HG03460 (cell line): Measurements from ENCODE around the gene C17orf114.

Experiments used
- ATAC-seq: cut with Tn5 transposase; IDR thresholded peaks from one replicate; pipeline ENCODE4 v1.9.1; 2021; ENCODE audit not compliant: unreplicated experiment

The C17orf114 gene

DNA sequence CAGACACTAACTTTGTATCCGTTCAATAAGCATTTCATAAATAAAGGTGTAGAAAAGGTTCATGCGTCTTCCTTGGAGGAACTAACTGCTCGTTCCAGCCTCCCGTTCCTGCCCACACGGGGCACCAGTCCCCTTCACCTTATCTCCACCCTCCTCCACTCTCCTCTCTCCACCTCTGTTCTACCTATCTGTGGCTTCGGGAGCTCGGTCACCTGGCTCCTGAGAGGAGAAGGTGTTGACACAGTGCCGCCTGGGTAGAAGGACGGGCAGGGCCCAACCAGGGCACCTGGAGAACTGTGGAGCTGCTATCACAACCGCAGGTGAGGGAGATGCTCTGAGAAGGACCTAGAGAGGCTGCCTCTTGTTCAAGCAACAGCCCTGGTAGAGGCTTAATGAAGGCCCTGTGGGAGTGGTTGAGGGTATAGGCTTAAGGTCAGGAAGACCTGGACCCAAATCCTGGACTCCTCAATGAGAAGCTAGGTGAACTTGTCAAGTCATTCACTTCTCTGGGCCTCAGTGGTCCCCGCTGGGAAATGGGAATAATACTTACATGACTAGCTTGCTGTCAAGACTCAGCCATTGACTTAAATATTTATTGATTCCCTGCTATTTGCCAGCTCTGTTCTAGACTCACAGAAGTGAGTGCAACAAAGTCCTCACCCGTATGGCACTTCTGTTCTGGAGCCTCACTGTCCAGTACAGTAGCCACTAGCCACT lies 21.4 kb upstream of the C17orf114 start:
- no peak for ATAC-seq

DNA sequence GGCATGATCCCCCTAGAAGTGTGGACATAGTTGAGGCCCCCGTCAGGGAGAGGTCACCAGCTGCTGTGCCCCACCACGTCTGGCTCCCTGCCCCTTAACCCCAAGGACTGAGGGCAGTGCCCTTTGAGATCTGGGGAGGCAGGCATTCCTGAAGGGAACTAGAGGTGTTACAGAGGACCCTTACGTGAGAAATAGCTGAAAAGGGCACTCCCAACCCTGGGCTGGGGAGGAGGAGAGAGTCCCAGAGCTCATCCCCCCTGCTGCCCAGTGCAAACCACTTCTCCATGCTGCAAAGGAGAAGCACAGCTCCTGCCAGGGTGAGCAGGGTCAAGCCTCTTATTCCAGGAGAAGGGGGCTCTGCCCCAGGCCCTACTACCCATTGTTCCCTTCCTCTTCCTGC lies 20.7 kb upstream of the C17orf114 start:
- ATAC-seq = no peak

DNA sequence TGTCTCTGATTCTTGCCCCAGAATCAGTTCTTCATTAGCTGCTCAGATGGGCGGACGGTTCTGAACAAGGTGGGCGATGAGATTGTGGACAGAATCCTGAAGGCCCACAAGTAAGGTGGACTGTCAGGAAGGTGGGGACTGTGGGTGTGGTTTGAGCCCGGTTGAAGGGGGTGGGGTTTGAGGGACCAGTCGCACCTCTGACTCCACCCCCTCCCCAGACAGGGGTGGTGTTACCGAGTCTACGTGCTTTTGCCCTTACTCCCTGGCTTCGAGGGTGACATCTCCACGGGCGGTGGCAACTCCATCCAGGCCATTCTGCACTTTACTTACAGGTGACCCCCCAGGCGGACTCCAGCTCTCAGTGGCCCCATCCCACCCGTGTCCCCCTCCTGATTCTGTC lies 16.1 kb upstream of the C17orf114 start:
- no peak for ATAC-seq

DNA sequence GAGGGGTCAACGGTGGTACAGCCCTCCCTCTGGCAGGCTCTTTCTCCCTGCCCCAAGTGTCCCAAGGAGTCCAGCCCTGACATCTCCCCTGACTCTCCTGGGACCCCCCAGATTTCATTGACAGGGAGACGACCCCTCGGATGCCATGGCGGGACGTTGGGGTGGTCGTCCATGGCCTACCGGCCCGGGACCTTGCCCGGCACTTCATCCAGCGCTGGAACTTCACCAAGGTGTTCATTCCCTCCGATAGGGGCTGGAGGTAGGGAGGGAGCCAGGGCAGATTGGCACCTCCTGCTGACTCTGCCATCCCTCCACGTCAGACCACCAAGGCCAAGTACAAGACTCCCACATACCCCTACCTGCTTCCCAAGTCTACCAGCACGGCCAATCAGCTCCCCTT lies 14.7 kb upstream of the C17orf114 start:
- ATAC-seq = no peak

DNA sequence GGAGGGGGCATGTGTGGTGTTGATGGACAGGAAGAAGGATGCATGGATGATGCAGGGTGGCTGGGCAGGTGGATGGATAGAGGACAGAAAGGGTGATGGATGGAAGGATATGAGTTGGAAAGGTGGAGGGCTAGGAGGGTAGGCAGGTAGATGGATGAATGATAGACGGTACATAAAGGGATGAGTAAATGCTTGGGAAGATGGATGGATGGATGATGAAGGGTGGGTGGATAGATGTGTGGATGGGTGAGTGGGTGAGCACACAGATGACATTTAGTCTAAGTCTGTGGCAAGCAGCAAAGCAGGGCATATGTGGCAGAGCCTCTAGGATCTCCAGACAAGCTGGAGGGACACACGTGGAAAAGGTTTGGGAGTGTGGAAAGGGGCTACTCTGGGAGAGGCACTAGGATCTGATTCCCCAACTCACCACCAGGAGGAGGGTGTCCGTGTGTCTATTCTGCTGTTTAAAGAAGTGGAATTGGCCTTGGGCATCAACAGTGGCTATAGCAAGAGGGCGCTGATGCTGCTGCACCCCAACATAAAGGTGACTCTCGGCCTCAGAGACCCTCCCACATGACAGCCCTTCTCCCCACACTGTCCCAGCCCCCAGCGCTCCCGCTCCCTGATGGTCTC lies 13.0 kb upstream of the C17orf114 start:
- ATAC-seq = no peak

DNA sequence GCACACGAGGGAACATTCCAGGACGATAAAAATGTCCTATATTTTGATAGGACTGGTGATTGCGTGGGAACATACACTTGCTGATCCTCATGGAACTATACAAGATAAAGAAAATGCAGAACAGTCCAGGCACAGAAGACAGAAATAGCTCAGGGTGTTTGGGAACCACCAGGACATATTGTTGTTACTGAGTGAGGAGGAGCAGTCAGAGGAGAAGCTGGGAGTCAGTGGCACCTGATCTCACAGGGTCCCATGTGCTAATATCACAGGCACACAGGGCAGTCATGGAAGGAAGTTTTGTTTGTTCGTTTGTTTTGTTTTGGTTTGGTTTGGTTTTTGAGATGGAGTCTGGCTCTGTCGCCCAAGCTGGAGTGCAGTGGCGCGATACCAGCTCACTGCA lies 10.6 kb upstream of the C17orf114 start:
- no peak for ATAC-seq

DNA sequence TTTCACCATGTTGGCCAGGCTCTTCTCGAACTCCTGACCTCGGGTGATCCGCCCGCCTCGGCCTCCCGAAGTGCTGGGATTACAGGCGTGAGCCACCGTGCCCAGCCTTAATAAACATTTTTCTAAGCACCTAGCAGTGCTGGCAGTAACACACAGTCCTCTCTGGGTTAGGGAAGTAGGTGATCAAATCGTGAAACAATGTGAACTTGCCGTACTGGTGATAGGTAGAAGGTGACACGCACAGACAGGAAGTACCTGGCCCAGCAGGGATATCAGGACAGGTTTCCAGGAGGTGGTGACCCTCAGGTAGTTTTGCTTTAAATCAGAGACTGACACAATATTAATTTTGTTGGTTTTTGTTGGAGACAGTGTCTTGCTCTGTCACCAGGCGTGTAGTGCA lies 9.3 kb upstream of the C17orf114 start:
- ATAC-seq = no peak

DNA sequence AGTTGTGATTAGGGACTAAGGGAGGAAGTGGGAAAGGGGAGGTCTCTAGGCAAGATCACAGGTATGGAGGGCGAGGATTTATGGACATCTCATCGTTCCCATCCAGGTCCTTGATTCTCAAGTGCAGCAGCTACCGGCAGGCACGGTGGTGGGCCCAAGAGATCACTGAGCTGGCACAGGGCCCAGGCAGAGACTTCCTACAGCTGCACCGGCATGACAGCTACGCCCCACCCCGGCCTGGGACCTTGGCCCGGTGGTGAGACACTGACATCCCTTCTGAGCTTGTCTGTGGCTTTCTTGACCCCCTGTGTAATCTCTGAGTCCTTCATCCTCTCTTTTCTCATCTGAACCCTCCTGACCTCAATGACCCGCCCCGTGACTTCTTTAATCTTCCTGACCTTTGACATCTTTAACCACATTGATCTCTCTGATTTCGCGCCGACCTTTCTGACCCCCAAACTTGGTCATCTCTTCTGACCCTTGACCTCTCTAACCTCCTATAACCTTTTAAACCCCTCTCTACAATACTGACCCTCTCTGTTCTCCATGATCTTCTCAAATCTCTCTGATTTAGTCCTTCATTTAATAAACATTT lies 8.7 kb upstream of the C17orf114 start:
- ATAC-seq = no peak

DNA sequence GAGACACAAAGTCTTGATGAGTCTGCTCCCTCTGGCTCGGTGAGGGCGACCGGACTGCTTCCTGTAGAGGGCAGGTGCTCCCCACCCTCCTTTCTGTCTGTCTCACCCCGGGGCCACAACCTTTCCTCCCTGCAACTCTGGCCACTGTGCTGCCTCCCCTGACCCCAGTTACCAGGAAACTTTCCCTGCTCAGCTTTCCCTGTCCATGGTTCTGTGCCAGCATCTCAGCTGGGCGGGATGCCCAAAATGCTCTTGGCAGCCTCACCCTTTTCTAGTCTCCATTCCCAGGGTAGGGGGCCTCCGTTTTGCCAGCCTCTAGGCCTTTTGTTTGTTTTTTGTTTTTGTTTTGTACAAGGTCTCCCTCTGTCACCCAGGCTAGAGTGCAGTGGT lies 6.2 kb upstream of the C17orf114 start:
- ATAC-seq = no peak

DNA sequence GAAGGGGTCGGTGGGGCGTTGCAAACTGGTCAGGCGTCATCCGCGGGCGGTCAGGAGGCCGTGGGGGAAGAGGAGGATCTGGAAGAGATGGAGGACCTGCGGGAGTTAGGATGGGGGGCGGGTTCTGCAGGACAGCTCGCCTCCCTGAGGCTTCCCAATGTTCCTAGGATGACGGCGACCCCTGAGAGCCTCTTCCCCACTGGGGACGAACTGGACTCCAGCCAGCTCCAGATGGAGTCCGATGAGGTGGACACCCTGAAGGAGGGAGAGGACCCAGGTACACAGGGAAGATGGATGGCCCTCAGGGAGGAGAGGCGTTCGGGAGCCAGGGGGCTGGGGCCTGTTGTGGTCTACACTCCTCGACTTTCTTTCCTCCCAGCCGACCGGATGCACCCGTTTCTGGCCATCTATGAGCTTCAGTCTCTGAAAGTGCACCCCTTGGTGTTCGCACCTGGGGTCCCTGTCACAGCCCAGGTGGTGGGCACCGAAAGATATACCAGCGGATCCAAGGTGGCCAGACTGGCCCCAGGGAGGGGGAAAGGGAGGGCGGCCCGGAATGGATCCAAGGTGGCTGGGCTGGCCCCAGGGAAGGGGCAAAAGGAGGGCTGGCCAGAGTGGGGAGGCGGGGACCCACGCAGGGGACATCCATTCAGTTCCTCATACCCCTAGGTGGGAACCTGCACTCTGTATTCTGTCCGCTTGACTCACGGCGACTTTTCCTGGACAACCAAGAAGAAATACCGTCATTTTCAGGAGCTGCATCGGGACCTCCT lies 5.7 kb upstream of the C17orf114 start:
- no peak for ATAC-seq

DNA sequence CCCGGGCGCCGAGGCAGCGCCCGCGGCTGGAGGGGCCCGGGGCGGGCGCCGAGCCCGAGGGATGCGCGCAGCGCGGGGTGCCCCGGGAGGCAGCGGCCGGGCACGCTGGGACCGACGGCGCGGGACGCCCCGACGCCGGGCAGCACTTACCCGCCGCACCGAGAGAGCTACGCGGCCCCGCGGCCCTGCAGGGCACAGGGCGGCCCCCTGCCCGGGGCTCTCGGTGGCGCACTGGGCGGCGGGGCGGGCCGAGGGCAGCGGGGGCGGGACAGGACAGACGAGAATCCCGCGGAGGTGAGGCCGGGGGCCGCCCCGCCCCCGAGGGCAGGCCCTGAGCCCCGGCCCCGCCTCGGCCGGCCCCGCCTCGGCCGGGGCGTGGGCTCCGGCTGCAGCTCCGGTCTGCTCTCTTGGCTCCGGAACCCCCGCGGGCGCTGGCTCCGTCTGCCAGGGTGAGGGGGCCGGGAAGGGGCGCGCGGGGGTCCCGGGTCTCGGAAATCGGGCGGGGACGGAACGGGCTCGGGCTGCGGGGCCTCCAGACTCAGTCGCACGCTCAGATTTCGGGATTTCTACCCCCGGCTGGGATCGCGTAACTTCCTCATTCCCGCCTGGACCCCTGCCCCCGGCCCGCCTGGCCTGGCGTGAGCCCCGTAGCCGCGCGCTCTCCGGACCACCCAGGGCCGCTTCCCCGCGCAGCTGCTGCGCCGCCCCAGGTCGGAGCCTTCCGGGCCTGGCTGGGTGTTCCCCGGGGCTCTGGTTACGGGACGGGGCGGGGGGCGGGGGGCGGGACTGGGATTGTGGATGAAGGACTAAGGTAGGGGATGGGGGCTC lies 4.9 kb upstream of the C17orf114 start, which contains the start of gene PLD2:
Gene PLD2 (plus strand): TSS at position 376 of the 828 bp plus-strand sequence. CDS start 621 bp downstream, outside the sequence.
- peak; percentile 88 for ATAC-seq

DNA sequence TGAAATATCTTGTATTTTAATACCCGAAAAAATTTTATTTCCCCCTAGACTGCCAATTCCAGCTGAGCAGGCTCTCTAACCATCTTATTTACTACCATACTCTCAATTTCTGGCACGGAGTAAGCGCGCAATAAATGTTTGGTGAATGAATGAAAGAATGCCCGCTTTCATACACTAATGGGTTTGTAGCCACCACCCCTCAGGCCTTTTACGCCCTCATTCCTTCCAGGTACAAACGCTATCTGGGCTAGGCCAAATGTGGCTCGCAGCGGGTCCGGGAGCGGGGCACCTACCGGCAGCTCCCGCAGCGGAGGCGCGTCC lies 4.3 kb upstream of the C17orf114 start:
- peak; percentile 14 for ATAC-seq

DNA sequence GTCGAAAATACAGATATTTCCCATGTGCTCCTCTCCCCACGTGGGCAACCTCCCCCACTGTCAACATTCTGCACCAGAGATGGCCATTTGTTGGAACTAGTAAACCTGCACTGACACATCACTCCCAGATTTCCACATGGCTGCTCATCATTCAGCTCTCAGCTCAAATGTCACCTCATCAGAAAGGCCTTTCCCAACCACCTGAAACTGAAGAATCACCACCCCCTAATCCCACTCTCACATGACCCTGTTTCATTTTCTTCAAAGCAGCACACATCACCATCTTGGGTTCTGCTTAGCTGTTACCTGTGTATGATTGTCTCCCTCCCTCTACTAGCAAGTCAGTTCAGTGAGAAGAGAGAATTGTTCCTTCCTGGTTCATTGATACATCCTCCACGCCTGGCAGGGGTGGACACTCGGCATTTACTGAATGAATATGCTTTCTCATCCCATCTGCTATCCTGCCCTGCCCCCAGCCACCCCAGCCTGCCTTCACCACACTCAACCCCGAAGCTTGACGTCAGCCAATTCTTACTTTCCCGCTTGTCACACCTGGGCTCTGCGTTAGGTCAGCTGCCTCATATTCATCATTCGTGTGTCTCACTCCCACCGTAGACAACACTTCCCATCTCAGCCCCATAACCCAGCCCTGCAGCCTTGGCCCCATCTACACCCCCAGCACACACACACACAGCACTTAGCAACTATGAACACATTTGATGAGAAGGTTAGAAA lies 1.5 kb downstream of the C17orf114 start:
- no peak for ATAC-seq

DNA sequence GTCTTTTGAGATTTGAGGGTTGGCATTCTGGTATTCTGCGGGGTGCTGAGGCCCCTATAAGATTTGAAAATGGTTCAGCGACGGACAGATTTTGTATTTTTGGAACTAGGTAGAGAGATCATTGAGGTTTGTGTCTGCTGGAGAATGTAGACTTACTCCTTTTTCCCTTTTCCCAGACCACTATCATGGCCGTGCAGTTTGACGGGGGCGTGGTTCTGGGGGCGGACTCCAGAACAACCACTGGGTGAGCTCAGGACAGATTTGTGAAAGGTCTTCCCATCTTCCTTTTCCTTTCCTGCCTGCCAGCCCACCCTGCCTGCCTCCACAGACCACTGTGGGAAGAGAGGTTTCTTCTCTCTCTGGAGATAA lies 5.6 kb downstream of the C17orf114 start:
- ATAC-seq = no peak

DNA sequence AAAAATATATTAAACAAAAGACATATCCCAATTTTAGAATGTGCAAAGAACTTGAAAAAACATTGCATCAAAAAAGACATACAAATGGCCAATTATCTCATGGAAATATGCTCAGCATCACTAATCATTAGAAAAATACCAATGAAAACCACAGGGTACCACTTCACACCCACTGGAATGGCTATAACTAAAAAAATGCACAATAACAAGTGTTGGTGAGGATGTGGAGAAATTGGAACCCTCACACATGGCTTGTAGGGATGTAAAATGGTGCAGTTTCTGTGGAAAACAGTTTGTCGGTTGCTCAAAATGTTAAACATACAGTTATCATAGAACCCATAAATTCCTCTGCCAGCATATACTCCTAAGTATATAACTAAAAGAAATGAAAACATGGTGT lies 7.0 kb downstream of the C17orf114 start:
- no peak for ATAC-seq

DNA sequence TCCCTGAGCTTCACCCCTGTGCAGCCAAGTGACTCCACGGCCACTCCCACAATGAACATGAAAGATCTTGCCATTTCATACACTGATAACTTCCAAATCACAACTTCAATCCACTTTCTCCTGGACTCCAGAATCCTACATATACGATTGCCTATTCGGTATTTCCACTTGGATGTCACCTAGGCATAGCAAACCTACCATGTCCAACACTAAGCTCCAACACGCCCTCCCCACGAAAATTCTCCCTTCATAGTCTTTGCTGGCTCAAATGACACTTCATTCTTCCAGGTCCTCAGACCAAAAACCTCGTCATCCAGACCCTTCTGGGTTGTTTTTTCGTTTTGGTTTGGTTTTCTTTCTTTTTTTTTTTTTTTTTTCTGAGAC lies 11.4 kb downstream of the C17orf114 start:
- ATAC-seq = no peak

DNA sequence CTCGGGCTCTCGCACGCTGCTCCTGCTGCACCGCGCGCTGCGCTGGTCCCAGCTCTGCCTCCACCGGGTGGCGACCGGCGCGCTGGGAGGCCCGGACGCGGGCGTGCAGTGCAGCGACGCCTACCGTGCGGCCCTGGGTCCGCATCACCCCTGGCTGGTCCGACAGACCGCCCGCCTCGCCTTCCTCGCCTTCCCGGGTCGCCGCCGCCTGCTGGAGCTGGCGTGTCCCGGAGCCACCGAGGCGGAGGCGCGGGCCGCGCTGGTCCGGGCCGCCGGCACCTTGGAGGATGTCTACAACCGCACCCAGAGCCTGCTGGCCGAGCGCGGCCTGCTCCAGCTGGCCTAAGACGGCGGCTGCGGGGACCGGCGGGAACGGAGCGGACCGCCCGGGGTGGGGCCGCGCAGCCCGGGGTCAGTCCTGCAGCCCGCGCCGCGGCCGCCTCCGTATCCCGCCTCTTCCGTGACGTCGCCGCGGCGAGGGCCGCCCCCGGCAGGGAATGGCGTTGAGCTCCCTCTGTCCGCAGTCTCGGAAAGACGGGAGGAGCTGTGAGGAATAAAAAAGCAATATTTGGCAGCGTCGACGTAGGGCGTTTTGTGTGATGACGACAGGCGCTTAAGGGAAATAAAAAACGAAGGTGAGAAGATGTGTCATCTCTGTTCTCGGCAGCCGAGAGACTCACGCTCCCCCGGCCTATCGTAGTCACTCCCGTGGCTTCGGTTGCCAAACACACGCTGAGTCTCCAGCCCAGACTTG lies 12.0 kb downstream of the C17orf114 start:
- ATAC-seq = peak; percentile 81

DNA sequence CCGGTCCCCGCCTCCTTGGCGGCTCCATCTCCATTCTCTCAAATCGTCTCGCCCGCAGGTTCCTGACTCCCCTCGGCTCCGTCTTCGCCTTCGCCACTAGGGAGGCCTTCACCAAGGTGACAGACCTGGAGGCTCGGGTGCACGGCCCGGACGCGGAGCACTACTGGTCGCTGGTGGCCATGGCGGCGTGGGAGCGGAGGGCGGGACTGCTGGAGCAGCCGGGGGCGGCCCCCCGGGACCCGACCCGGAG lies 12.5 kb downstream of the C17orf114 start:
- ATAC-seq = no peak

DNA sequence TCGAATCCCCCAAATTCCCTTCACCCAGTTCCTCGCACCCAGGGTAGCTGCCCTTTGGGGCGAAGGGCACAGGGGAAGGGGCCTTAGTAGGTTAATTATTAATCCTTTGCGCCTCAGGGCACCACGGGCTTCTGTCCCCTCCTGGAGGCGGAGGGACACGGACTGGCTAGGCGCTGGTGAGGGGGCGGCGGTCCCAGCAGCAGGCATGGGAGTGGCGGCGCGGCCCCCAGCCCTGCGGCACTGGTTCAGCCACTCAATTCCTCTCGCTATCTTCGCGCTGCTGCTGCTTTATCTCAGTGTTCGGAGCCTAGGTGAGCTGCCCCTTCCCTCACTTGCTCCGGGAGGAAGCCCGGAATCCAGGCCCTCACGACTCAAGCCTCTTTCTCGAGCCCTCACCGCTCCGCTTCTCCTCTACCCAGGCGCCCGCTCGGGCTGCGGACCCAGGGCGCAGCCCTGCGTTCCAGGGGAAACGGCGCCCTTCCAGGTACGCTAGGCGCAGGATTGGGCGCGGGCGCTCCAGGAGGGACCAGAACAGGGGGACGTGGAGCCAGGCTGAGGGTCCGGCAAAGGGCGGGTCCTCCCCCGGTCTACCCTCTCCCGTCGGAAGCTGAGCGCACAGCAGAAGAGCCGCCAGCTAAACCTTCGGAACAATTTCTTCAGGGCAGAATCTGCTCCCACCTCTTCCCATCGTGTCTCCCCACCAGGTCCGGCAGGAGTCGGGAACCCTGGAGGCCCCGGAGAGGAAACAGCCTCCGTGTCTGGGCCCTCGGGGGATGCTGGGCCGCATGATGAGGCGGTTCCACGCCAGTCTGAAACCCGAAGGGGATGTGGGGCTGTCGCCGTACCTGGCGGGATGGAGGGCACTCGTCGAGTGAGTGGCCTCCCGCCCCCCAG lies 13.1 kb downstream of the C17orf114 start, which contains the start of gene GLTPD2:
Gene GLTPD2 (plus strand): TSS at position 158 of the 894 bp plus-strand sequence. CDS start 48 bp downstream, at position 206.
- ATAC-seq = no peak
